K562 (cell line): Measurements from ENCODE around the gene EGFL6. TPM values are rescaled to one million over a fixed set of nuclear protein-coding genes. Genes with fewer than 3 reads are reported as not detected.

ENCODE experiments used
- ATAC-seq: fragments of 200-7000 bp; cut with Tn5 transposase; 3 replicates; pipeline ENCODE4 v1.9.1; 2020; ENCODE audit warnings: moderate library complexity
- BruUV-seq: library from RNA; stranded (reverse); fragments of 400-500 nt; replicated peaks from 2 replicates; lab custom pipeline; 2021; lab: Mats Ljungman, UMichigan
- CTCF ChIA-PET: fragments of 300-600 bp; formaldehyde crosslinking; extraction: SDS; loops from one replicate; lab custom pipeline; 2021; ENCODE audit warnings: low intra/inter-chr PET ratio; lab: Yijun Ruan, JAX
- POLR2A ChIA-PET: fragments of 300-600, 350-650 bp; sonication (Branson Sonifier 250); formaldehyde crosslinking; extraction: SDS; loops from one replicate; lab custom pipeline; 2021; ENCODE audit warnings: antibody characterized with exemption, inconsistent platforms; lab: Yijun Ruan, JAX
- DNase-seq, 4 experiments: peaks; one replicate each; pipeline versions ENCODE4 v3.0.0 to v3.0.0-alpha.2; 2011 to 2018; ENCODE audit warnings: low spot score in 3 of 4, mixed read lengths in 3 of 4; ENCODE audit errors: extremely low read depth in 1 of 4
- FAIRE-seq: peaks from 2 replicates; lab custom pipeline; 2011; peaks lifted over from hg19 to GRCh38; lab: Jason Lieb, UNC
- H2AFZ ChIP-seq: 2 replicates; pipeline ENCODE4 v1.6.0; 2011; ENCODE audit warnings: low read depth, low read length, control low read depth, inconsistent platforms
- H3K27ac ChIP-seq: fragments of 200-600 bp; 3 replicates; pipeline ENCODE4 v1.8.0; 2011; ENCODE audit warnings: low read depth, mild to moderate bottlenecking, control low read depth, inconsistent platforms, low read length, moderate library complexity, mixed read lengths; ENCODE audit errors: extremely low read depth
- H3K27me3 ChIP-seq, 2 experiments: fragments of 300-600 bp in 1 of 2; 2 replicates in 1 of 2; 3 replicates in 1 of 2; pipeline versions ENCODE4 v1.6.0 to v1.8.0; 2011; ENCODE audit warnings: inconsistent platforms in 2 of 2, low read length in 2 of 2, mild to moderate bottlenecking in 1 of 2, mixed read lengths in 1 of 2, moderate library complexity in 1 of 2; ENCODE audit not compliant: control insufficient read depth in 2 of 2, insufficient read depth in 2 of 2
- H3K36me3 ChIP-seq: fragments of 300-600 bp; 3 replicates; pipeline ENCODE4 v1.8.0; 2011; ENCODE audit warnings: mild to moderate bottlenecking, low read length, inconsistent platforms; ENCODE audit not compliant: control insufficient read depth, insufficient read depth
- H3K4me1 ChIP-seq, 2 experiments: fragments of 200-600 bp in 1 of 2; replicated peaks in 1 of 2; 2 replicates in 1 of 2; 3 replicates in 1 of 2; pipeline versions ENCODE4 v1.5.1 to v1.8.0; 2011; ENCODE audit warnings: inconsistent platforms in 2 of 2, low read length in 2 of 2, mild to moderate bottlenecking in 1 of 2, mixed read lengths in 1 of 2, moderate library complexity in 1 of 2; ENCODE audit not compliant: control insufficient read depth in 2 of 2, insufficient read depth in 2 of 2
- H3K4me2 ChIP-seq: 2 replicates; pipeline ENCODE4 v1.6.1; 2011; ENCODE audit warnings: low read length, control low read depth, inconsistent platforms, mixed read lengths; ENCODE audit not compliant: insufficient read depth
- H3K4me3 ChIP-seq: fragments of 200-600 bp; sonication (generic), shearing (Covaris generic); 2 replicates; pipeline ENCODE4 v1.5.1; 2016; ENCODE audit warnings: control low read depth, inconsistent platforms
- H3K79me2 ChIP-seq: fragments of 200-600 bp; 3 replicates; pipeline ENCODE4 v1.8.0; 2011; ENCODE audit warnings: low read length, inconsistent platforms; ENCODE audit not compliant: control insufficient read depth, insufficient read depth
- H3K9ac ChIP-seq, 2 experiments: 2 replicates each; pipeline versions ENCODE4 v1.6.0 to v1.6.1; 2011; ENCODE audit warnings: low read depth in 2 of 2, low read length in 2 of 2, control low read depth in 1 of 2, inconsistent platforms in 1 of 2, mild to moderate bottlenecking in 1 of 2, mixed read lengths in 1 of 2; ENCODE audit not compliant: insufficient read depth in 1 of 2
- H3K9me1 ChIP-seq: one replicate; pipeline ENCODE4 v1.6.0; 2011; ENCODE audit warnings: inconsistent platforms, mild to moderate bottlenecking, low read length, moderate library complexity; ENCODE audit not compliant: control insufficient read depth, insufficient read depth
- H3K9me3 ChIP-seq: replicated peaks from 2 replicates; pipeline ENCODE4 v1.5.1; 2011; ENCODE audit warnings: low read depth, low read length, inconsistent platforms; ENCODE audit not compliant: control insufficient read depth, insufficient read depth
- H4K20me1 ChIP-seq: replicated peaks from 2 replicates; pipeline ENCODE4 v1.6.1; 2011; ENCODE audit warnings: low read length, inconsistent platforms, mixed read lengths; ENCODE audit not compliant: control insufficient read depth, insufficient read depth
- BDP1 ChIP-seq: IDR thresholded peaks from 3 replicates; pipeline ENCODE4 v1.6.1; 2011; ENCODE audit not compliant: insufficient read length, insufficient read depth
- CBX1 ChIP-seq: sonication (generic); IDR thresholded peaks from 2 replicates; pipeline ENCODE4 v1.6.1; 2016; ENCODE audit warnings: antibody characterized with exemption, low read depth, mild to moderate bottlenecking
- HSF4 ChIP-seq: fragments of 250-450 bp; sonication (Bioruptor Pico); IDR thresholded peaks from 2 replicates; pipeline ENCODE4 v2.1.2; 2022; ENCODE audit warnings: mild to moderate bottlenecking, moderate library complexity, borderline replicate concordance
- LEF1 ChIP-seq: fragments of 450-650 bp; IDR thresholded peaks from 2 replicates; pipeline ENCODE4 v1.6.1; 2016; ENCODE audit warnings: mild to moderate bottlenecking
- MIER1 ChIP-seq: fragments of 450-650 bp; IDR thresholded peaks from 2 replicates; pipeline ENCODE4 v1.6.1; 2016; ENCODE audit warnings: antibody characterized with exemption, mild to moderate bottlenecking, low read depth
- MNT ChIP-seq, 2 experiments: fragments of 450-650 bp; conservative IDR thresholded peaks; 2 replicates each; pipeline ENCODE4 v1.6.1; 2017; ENCODE audit warnings: mild to moderate bottlenecking in 2 of 2, moderate library complexity in 2 of 2
- MYNN ChIP-seq, 2 experiments: sonication (generic); formaldehyde crosslinking in 1 of 2; IDR thresholded peaks; 2 replicates each; pipeline versions ENCODE4 v1.5.0 to v1.6.1; 2016 to 2020; ENCODE audit warnings: antibody characterized with exemption in 1 of 2, missing genetic modification reagents in 1 of 2
- NUFIP1 ChIP-seq: fragments of 450-650 bp; IDR thresholded peaks from 2 replicates; pipeline ENCODE4 v1.6.1; 2018; ENCODE audit not compliant: partially characterized antibody
- PTRF ChIP-seq: fragments of 450-650 bp; IDR thresholded peaks from 2 replicates; pipeline ENCODE4 v1.6.1; 2016; ENCODE audit warnings: mild to moderate bottlenecking, missing genetic modification characterization, missing compliant biosample characterization
- RNF219 ChIP-seq: fragments of 250-450 bp; sonication (Bioruptor Pico); IDR thresholded peaks from 2 replicates; pipeline ENCODE4 v1.5.0; 2022; ENCODE audit warnings: mild to moderate bottlenecking
- SIRT6 ChIP-seq: IDR thresholded peaks from one replicate; pipeline ENCODE4 v1.6.1; 2012; ENCODE audit warnings: low read depth, mild to moderate bottlenecking, control low read depth, inconsistent platforms, low read length, moderate library complexity
- SMARCA4 ChIP-seq: fragments of 450-650 bp; IDR thresholded peaks from 2 replicates; pipeline ENCODE4 v1.6.1; 2016
- SMARCE1 ChIP-seq: fragments of 450-650 bp; IDR thresholded peaks from 2 replicates; pipeline ENCODE4 v1.7.1; 2016; ENCODE audit warnings: mild to moderate bottlenecking
- SP2 ChIP-seq: IDR thresholded peaks from 2 replicates; pipeline ENCODE4 v1.6.1; 2011; ENCODE audit warnings: mild to moderate bottlenecking, low read depth, low read length, moderate library complexity; ENCODE audit not compliant: poor library complexity, severe bottlenecking; ENCODE audit errors: extremely low read depth
- SRF ChIP-seq, 2 experiments: fragments of 250-450, 450-650 bp in 1 of 2; sonication (Bioruptor Pico) in 1 of 2; sonication (generic) in 1 of 2; formaldehyde crosslinking; IDR thresholded peaks; 2 replicates each; pipeline versions ENCODE4 v1.5.0 to v1.5.1; 2020 to 2022; ENCODE audit warnings: mild to moderate bottlenecking in 1 of 2, missing genetic modification reagents in 1 of 2
- TOE1 ChIP-seq, 2 experiments: fragments of 450-650 bp in 1 of 2; sonication (generic) in 1 of 2; formaldehyde crosslinking in 1 of 2; IDR thresholded peaks; 2 replicates each; pipeline versions ENCODE4 v1.7.1 to v1.8.0; 2016 to 2022; ENCODE audit warnings: borderline replicate concordance in 2 of 2, mild to moderate bottlenecking in 2 of 2, antibody characterized with exemption in 1 of 2, inconsistent platforms in 1 of 2, low read depth in 1 of 2, missing genetic modification reagents in 1 of 2, moderate library complexity in 1 of 2
- ZNF239 ChIP-seq: fragments of 250-450 bp; sonication (Bioruptor Pico); IDR thresholded peaks from 2 replicates; pipeline ENCODE4 v1.4.0; 2020; ENCODE audit warnings: mild to moderate bottlenecking
- ZNF282 ChIP-seq: sonication (generic); formaldehyde crosslinking; IDR thresholded peaks from 2 replicates; pipeline ENCODE4 v1.8.1; 2023; ENCODE audit warnings: missing genetic modification reagents
- ZNF695 ChIP-seq: fragments of 450-650 bp; formaldehyde crosslinking; IDR thresholded peaks from 2 replicates; pipeline ENCODE4 v1.4.0; 2020; ENCODE audit warnings: mild to moderate bottlenecking, moderate library complexity
- ZNF780A ChIP-seq: fragments of 250-450 bp; sonication (Bioruptor Pico); IDR thresholded peaks from 2 replicates; pipeline ENCODE4 v1.5.0; 2021; ENCODE audit warnings: mild to moderate bottlenecking
- WGBS: fragments of 100-300 bp; shearing (Covaris generic); methylation state at CpG from one replicate; pipeline ENCODE4 v1.1.6; 2016; ENCODE audit warnings: low coverage, mixed read lengths; ENCODE audit not compliant: insufficient coverage; ENCODE audit errors: missing lambda C conversion rate; 5-methylcytosine and 5-hydroxymethylcytosine counted together
- in situ Hi-C: fragments of 300-500 bp; cut with MboI; formaldehyde crosslinking; loops from 4 replicates; pipeline ENCODE4 v1.15.0; 2018; ENCODE audit warnings: inconsistent platforms, mixed read lengths
- intact Hi-C: fragments of 100-400 bp; cut with micrococcal nuclease; formaldehyde crosslinking; loops from 2 replicates; pipeline ENCODE4 v1.14.2; 2022
- polyA plus RNA-seq, 8 experiments: library from polyadenylated mRNA; depleted of rRNA in 4 of 8; stranded (reverse) in 5 of 8; unstranded in 3 of 8; fragments of >200 nt; fragmentation: Nextera tagmentation in 2 of 8; fragmentation: Illumina TruSeq in 1 of 8; extraction: Ambion mirVana in 2 of 8; extraction: Trizol in 1 of 8; gene quantifications; 2 replicates each; pipeline versions ENCODE4 v1.2.1 to v1.2.3, GENCODE V29; 2011 to 2014; ENCODE audit warnings: inconsistent platforms in 1 of 8, missing spikeins in 1 of 8
- total RNA-seq, 7 experiments: library from RNA; depleted of rRNA in 6 of 7; stranded (reverse); fragments of >200 nt in 6 of 7; fragmentation: Illumina TruSeq in 2 of 7; extraction: Trizol in 2 of 7; gene quantifications; 2 replicates each; pipeline versions ENCODE4 v1.2.1 to v1.2.3, GENCODE V29; 2011 to 2021; ENCODE audit warnings: low replicate concordance in 1 of 7

EGFL6 gene
- total and polyA plus RNA-seq, 9 of the 15 experiments (the other 6 are each of a cell fraction or from before 2014, with no cell fraction given), result 0.01 TPM; not detected in 8

- ATAC-seq, result no peak
- H3K9me1 ChIP-seq, result no peaks in the 10 kb centered on the region
- no peaks in the 10 kb centered on the region for H3K36me3 ChIP-seq
- no peak for FAIRE-seq
- TF ChIP-seq ZNF780A (CRISPR knock-in tag), result no peak
- TF ChIP-seq MIER1, result no peak
- no peak for TF ChIP-seq ZNF695
- TF ChIP-seq MNT (conservative IDR thresholded peaks at IDR 0.05), result no peak
- TF ChIP-seq SMARCE1, result no peak
- TF ChIP-seq NUFIP1, result no peak
- TF ChIP-seq HSF4 (CRISPR knock-in tag), result no peak
- TF ChIP-seq SIRT6, result no peak
- no peak for TF ChIP-seq BDP1
- no peak for TF ChIP-seq RNF219 (CRISPR knock-in tag)
- TF ChIP-seq TOE1 (IDR thresholded peaks at IDR 0.05; ENCODE audit: borderline replicate concordance), result no peak
- no peak for TF ChIP-seq TOE1 (CRISPR knock-in tag; IDR thresholded peaks at IDR 0.05; ENCODE audit: borderline replicate concordance, low read depth)
- no peak for TF ChIP-seq SRF (CRISPR knock-in tag; IDR thresholded peaks at IDR 0.05)
- TF ChIP-seq SP2, result no peak
- no peak for TF ChIP-seq ZNF282 (CRISPR knock-in tag)
- TF ChIP-seq MYNN (IDR thresholded peaks at IDR 0.05), result no peak
- no peak for TF ChIP-seq MYNN (CRISPR knock-in tag; IDR thresholded peaks at IDR 0.05)
- TF ChIP-seq PTRF (tag), result no peak
- TF ChIP-seq ZNF239 (CRISPR knock-in tag), result no peak
- TF ChIP-seq SMARCA4, result no peak
- TF ChIP-seq LEF1, result no peak
- no peak for TF ChIP-seq CBX1
- CTCF ChIA-PET, result no interaction called here
- in situ Hi-C loops, result no loop called here
- no peak for DNase-seq
- H3K4me2 ChIP-seq, result no peak overlapping the region
- no peak overlapping the region for H3K4me3 ChIP-seq
- H3K79me2 ChIP-seq, result no peaks in the 10 kb centered on the region
- H3K9ac ChIP-seq, result no peak overlapping the region
- intact Hi-C loops, result no loop called here
- 8% methylated on average over 4 of the region's 4 CpGs for WGBS
- POLR2A ChIA-PET, result no interaction called here
- no peak overlapping the region for H2AFZ ChIP-seq
- H3K27me3 ChIP-seq, result no peaks in the 10 kb centered on the region
- no peak overlapping the region for H3K27ac ChIP-seq
- no TSS peak for BruUV-seq
- no peaks in the 10 kb centered on the region for H4K20me1 ChIP-seq
- no peaks in the 10 kb centered on the region for H3K9me3 ChIP-seq
- no peaks in the 10 kb centered on the region for H3K4me1 ChIP-seq
These were observed 10.3 kb downstream of the EGFL6 start for GRCh38 chrX:13579661-13580060.
